Measurements from ENCODE around the gene RAD52.
"Not testable (repeated sequence)": the region's sequence is repeated elsewhere in the genome, so short reads cannot be mapped to it uniquely, and the experiment has no call there.

The RAD52 gene

DNA sequence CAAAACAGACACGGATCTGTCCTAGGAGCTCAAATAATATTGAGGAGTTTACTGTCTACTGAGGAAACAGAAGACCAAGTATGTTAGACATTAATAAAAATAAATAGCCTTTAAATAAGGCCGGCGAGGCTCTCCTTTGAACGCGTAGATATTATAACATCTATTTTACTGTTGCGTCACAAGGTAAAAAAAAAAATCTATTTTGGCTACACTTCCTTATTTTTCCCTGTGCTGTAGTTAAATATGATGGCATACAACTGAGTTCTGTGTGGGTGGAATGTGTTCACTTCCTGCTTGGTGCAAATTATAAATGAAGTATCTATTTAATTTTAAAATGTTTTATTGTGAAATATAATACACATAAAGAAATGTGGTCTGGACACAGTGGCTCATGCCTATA lies 17.2 kb upstream of the RAD52 start:
- no peak for DNase-seq (ENCODE audit: low spot score)

DNA sequence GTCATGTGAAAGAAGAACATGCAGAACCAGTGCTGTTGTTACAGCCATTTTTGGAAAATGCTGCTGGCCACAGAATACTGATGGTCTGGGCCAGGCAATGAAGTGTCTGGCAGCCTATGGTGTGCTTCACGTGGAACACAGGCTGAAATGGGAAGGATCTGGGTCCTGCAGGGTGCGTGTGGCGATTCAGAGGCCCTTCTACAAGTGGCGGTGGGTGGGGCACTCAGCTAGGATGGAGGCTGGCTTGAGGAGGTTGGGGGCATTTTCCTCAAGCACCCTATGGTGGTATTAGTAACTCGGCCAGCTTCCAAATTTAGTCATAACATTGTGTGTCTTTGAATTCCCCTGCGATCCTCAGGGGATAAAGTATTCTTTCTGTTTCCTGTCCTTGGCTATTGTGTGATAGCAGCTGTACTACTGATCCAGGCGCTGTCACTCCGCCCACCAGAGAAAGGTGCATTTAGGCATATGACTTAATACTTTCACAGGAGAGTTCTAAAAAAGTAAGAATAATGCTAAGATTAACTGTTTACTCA lies 9.2 kb upstream of the RAD52 start:
- no peak for DNase-seq (ENCODE audit: low spot score)

DNA sequence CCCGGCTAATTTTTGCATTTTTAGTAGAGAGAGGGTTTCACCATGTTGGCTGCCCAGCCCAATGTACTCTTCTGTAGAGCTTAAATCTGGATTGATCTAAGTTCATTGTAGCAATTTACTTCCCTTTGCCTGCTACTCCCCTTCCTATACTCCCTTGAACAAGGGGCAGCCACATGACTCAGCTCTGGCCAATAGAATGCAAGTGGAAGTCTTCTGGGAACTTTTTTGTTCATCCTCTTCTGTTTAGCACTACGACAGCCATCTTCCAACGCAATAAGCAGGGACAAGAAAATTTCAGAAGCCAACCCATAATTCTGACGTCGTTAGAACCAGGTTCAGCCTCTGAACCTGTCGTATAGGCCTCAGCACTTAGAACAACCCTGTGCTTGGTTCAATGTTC lies 6.4 kb upstream of the RAD52 start:
- DNase-seq (ENCODE audit: low spot score) = no peak

- no peak for DNase-seq (ENCODE audit: low spot score)
Observed at GRCh38 chr12:954741-955140, 5.2 kb upstream of the RAD52 start.

GRCh38 chr12:953776-954175 lies 4.3 kb upstream of the RAD52 start:
- DNase-seq (ENCODE audit: low spot score) = peak; percentile 15

DNA sequence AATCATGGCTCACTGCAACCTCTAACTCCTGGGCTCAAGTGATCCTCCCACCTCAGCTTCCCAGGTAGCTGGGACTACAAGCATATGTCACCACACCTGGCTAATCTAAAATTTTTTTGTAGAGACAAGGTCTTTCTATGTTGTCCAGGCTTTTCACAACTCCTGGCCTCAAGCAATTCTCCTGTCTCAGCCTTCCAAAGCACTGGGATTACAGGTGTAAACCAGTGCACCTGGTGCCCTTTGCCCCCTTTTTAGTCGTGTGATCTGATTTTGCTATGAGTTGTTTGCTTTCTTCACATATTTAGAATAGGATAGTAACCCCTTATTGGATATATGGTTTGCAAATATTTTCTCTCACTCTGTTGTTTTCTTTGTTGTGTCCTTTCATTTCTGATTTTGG lies 1.7 kb upstream of the RAD52 start:
- no peak for DNase-seq (ENCODE audit: low spot score)

DNA sequence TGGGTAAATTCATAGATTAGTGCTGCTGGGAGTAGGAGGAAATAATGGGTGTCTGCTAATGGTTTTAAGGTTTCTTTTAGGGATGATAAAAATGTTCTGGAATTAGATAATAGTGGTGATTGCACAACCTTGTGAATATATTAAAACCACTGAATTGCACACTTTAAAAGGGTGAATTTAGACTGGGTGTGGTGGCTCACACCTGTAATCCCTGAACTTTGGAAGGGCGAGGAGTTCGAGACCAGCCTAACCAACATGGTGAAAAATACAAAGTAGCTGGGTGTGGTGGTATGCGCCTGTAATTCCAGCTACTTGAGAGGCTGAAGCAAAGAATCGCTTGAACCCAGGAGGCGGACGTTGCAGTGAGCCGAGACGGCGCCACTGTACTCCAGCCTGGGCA lies 1.3 kb downstream of the RAD52 start:
- no peak for DNase-seq (ENCODE audit: low spot score)

DNA sequence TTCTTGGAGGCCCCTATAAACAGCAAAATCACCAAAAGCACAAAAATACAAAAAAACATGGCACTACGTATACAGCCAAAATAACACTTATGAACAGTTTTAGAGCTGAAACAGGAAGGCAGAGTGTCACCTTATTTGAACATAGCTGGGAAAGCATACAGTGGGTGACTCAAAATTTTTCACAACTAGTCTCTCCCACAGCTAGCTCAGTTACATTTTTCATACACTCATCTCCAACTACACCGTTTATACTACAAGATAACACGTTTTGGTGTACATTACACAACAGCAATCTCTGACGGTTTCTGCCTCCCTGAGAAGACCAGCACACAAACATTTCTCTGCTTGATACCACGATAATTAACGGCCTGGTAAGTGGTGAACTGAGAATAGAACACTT lies 2.9 kb downstream of the RAD52 start:
- DNase-seq (ENCODE audit: low spot score) = no peak

DNA sequence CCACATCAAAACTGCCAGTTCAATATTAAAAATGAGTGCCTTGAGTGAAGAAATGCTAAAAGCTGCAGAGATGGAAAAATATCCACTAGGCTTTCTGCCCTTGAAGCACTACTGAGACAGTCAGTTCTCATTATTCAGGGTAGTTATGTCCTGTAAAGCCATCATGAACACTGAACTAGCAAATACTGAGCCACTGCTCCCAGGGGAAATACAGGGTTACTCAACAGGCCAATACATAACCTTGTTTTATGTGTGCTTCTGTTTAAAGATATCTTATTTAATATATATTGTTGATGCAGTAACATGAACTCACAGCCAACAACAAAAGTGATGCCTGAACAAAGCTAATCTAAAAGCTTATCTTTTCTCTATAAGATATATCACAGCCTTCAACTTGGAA lies 3.3 kb downstream of the RAD52 start:
- no peak for DNase-seq (ENCODE audit: low spot score)

GRCh38 chr12:944211-944610 lies 5.3 kb downstream of the RAD52 start:
- DNase-seq (ENCODE audit: low spot score) = no peak

DNA sequence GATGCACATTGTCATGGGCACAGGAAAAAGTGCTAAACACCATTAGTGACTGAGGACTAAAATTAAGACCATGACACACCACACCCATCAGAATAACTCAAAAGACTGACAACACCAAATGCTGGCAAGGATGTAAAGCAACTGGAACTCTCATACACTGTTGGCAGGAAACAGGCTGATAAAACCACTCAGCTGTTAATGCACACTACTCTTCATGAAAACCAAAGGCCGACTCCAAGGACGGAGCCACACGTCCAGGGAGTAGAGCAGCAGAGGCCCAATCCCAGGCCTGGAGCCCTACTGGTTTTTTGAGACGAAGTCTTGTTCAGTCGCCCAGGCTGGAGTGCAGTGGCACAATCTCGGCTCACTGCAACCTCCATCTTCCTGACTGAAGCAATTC lies 6.4 kb downstream of the RAD52 start:
- DNase-seq (ENCODE audit: low spot score) = no peak

DNA sequence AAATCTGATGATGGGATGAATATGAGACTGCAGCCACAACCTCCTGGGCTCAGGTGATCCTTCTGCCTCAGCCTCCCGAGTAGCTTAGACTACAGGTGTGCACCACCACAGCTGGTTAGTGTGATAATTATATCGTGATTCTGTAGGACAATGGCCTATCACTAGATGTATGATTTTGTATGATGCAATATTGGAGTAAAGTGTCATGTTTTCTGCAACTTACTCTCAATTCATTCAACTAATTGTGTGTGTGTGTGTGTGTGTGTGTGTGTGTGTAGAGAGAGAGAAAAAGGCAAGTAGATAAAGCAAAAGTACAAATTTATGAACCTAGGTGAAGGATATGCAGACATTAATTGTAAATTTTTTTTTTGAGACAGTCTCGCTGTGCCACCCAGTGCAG lies 10.7 kb downstream of the RAD52 start:
- no peak for DNase-seq (ENCODE audit: low spot score)

DNA sequence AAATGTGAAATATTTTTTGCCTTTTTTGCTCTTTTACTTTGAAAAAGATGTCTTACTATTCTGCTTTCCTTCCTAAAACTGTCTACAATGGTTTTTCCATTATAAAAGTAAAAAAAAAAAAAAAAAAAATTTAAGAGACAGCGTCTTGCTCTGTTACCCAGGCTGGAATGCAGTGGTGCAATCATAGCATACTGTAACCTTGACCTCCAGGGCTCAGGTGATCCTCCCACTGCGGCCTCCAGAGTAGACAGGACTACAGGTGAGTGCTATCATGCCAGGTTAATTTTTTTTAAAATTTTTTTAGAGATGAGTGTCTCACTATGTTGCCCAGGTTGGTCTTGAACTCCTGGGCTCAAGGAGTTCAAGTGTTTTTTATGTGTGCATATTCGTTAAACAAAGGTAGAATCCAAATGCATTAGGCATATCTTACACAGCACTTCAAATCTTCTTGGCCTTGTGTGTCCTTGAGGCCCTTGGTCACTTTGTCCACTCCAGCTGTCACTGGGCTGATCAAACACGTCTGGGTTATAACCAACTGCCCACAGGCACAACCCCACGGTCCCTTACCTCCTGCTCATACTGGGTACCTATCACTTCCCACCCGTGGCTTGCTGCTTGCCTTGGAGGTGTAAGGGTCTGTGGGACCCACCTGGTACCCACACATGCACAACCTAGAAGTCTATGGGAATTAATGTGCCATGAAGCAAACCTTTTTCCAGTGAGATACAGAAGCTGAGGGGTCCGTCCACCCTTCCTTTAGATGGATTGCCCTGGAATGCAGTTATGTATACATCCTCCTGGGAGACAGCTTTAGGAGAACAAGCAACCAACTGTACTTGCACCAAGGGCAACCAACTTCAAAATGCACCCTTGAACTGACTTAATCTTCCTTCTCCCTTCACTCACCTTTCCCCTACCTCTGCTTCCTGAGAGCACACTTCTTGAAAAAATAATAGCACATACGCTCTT lies 12.8 kb downstream of the RAD52 start:
- DNase-seq (ENCODE audit: low spot score) = no peak

GRCh38 chr12:935891-936290 lies 13.6 kb downstream of the RAD52 start:
- DNase-seq (ENCODE audit: low spot score) = not testable (repeated sequence)

GRCh38 chr12:931591-931990 lies 17.9 kb downstream of the RAD52 start:
- no peak for DNase-seq (ENCODE audit: low spot score)

DNA sequence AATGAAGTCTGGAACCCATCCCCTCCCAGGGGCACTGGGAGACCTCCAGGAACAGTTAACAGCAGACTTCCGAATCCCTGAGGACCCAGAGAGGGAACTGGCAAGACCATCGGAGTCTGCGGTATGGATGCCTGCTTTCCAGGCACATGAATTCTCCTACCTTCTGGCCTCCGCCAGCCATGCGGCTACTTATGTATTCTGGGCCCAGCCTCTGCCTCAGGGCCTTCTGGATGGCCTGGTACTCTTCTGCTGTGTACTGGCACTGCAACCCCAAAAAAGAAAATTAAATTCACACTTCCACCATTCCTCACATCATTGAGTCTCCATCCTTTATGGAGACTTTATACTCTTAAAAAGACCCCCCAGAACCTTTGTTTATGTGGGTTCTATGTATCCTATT lies 18.4 kb downstream of the RAD52 start:
- no peak for DNase-seq (ENCODE audit: low spot score)

- DNase-seq (ENCODE audit: low spot score) = no peak
Observed at GRCh38 chr12:926641-927040, 22.9 kb downstream of the RAD52 start.

DNA sequence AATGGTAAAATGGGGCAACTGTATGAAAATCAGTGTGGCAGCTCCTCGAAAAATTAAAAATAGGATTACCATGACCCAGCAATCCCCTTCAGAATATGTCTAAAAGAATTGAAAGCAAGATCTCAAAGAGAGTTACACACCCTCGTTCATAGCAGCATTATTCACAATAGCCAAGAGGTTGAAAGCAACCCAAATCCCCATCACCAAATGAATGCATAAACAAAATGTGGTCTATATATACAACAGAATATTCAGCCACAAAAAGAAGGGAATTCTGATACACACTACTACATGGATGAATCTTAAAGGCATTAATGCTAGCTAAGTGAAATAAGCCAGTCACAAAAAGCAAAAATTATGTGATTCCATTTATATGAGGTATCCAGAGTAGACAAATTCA lies 27.2 kb downstream of the RAD52 start:
- DNase-seq (ENCODE audit: low spot score) = no peak

DNA sequence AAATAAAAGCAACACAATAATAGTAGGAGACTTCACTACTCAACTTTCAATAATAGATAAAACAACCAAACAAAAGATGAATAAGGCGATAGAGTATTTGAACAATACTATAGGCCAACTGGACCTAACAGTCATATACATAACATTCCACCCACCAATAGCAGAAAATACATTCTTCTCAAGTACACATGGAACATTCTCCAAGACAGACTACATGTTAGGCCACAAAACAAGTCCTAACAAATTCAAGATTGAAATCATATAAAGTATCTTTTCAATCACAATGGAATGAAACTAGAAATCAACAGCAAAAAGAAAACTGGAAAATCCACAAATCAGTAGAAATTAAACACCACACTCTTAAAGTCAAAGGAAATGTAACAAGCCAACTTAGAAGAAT lies 28.8 kb downstream of the RAD52 start:
- no peak for DNase-seq (ENCODE audit: low spot score)

DNA sequence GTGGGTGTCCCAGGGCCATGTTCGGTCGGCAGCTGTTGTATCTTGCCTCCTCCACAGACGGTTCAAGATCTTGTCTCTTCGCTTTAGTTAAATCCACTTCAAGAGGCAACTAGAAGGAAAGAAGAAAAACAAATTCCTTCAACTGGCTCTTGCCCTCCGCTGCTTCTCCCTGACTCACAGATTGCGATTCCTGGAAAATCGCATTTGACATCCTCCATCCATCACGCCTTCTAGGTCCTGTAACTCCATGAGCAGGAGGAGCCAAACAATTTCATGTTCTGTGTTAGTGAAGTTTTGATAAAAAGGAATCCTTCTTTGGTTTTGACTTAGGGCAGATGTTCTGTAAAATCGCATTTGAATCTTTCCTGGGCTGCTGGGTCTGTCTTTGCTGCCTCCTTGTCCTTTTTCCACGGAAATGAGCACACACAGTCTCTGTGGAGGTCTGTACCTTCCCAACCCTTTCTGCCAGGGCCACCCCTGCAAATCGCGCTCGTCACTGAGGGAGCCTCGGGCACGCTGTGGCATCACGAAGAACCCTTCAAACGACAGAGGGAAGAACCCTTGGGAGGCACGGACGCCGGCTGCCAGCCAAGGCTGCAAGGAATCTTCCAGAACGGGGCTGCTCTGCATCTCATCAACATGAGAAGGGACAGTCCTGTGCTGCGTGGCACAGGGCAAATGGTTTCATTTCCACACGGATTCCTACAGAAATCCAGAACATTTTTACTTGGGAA lies 32.6 kb downstream of the RAD52 start:
- DNase-seq (ENCODE audit: low spot score) = no peak

GRCh38 chr12:916240-916639 lies 33.3 kb downstream of the RAD52 start:
- DNase-seq (ENCODE audit: low spot score) = no peak

DNA sequence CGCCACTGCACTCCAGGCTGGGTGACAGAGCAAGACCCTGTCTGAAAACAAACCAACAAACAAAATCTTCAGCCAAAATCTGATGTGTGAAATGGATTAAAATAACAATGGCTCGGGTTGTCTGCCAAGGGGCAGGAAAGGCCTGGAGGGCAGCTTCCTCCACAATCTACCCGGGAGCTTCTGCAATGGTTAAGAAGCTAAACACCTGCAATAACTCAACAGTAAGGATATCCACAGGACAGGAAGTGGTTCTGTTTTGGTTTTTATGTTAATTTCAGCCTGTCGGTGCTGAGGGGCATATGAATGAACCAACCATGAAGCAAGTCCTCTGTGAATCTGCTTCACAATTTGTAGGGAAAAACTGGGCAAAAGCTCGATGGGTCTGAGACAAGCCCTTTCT lies 34.4 kb downstream of the RAD52 start:
- no peak for DNase-seq (ENCODE audit: low spot score)
